Measurements from ENCODE around the gene ARMC7.
A peak's percentile ranks its signal among the peaks of the same experiment; 100 is the strongest.

ARMC7 gene

GRCh38 chr17:75077072-75077495 lies 32.7 kb upstream of the ARMC7 start:
- DNase-seq (ENCODE audit: low read depth, low spot score): no peak
- no peak overlapping the region for H3K4me3 ChIP-seq (ENCODE audit: low read length)

- no peak for DNase-seq (ENCODE audit: low read depth, low spot score)
- H3K4me3 ChIP-seq (ENCODE audit: low read length): no peak overlapping the region
Measured at GRCh38 chr17:75077496-75078283, 32.1 kb upstream of the ARMC7 start.

GRCh38 chr17:75078284-75079022 lies 31.3 kb upstream of the ARMC7 start:
- no peak overlapping the region for H3K4me3 ChIP-seq (ENCODE audit: low read length)
- no peak for DNase-seq (ENCODE audit: low read depth, low spot score)

GRCh38 chr17:75079023-75079373 lies 30.8 kb upstream of the ARMC7 start:
- no peak overlapping the region for H3K4me3 ChIP-seq (ENCODE audit: low read length)
- DNase-seq (ENCODE audit: low read depth, low spot score): no peak

- no peak for DNase-seq (ENCODE audit: low read depth, low spot score)
- H3K4me3 ChIP-seq (ENCODE audit: low read length): no peak overlapping the region
Measured at GRCh38 chr17:75081611-75082540, 27.9 kb upstream of the ARMC7 start.

GRCh38 chr17:75082683-75083082 lies 27.1 kb upstream of the ARMC7 start:
- no peak overlapping the region for H3K4me3 ChIP-seq (ENCODE audit: low read length)
- no peak for DNase-seq (ENCODE audit: low read depth, low spot score)

- no peak overlapping the region for H3K4me3 ChIP-seq (ENCODE audit: low read length)
- peak; percentile 80 for DNase-seq (ENCODE audit: low read depth, low spot score)
Measured at GRCh38 chr17:75084039-75084660, 25.6 kb upstream of the ARMC7 start.

- H3K4me3 ChIP-seq (ENCODE audit: low read length): no peak overlapping the region
- no peak for DNase-seq (ENCODE audit: low read depth, low spot score)
Measured at GRCh38 chr17:75086496-75087181, 23.1 kb upstream of the ARMC7 start.

- DNase-seq (ENCODE audit: low read depth, low spot score): no peak
- H3K4me3 ChIP-seq (ENCODE audit: low read length): no peak overlapping the region; the same call in 1 of the 2 replicates
Measured at GRCh38 chr17:75087182-75087557, 22.6 kb upstream of the ARMC7 start.

- DNase-seq (ENCODE audit: low read depth, low spot score): no peak
- no peak within 1 kb of the TSS; the same call in 1 of the 2 replicates for H3K4me3 ChIP-seq (ENCODE audit: low read length)
Measured at GRCh38 chr17:75087558-75088453, 22.0 kb upstream of the ARMC7 start, which contains the start of gene SLC16A5. Gene SLC16A5 (plus strand): TSS chr17:75087954. CDS start chr17:75093637, 5,683 bp downstream.

- H3K4me3 ChIP-seq (ENCODE audit: low read length): no peak overlapping the region
- no peak for DNase-seq (ENCODE audit: low read depth, low spot score)
Measured at GRCh38 chr17:75088465-75089417, 21.0 kb upstream of the ARMC7 start.

- DNase-seq (ENCODE audit: low read depth, low spot score): no peak
- no peak overlapping the region for H3K4me3 ChIP-seq (ENCODE audit: low read length)
Measured at GRCh38 chr17:75090871-75091854, 18.6 kb upstream of the ARMC7 start.

GRCh38 chr17:75091855-75092327 lies 17.9 kb upstream of the ARMC7 start:
- no peak for DNase-seq (ENCODE audit: low read depth, low spot score)
- H3K4me3 ChIP-seq (ENCODE audit: low read length): no peak overlapping the region

- no peak for DNase-seq (ENCODE audit: low read depth, low spot score)
- H3K4me3 ChIP-seq (ENCODE audit: low read length): no peak overlapping the region
Measured at GRCh38 chr17:75093548-75094158, 16.1 kb upstream of the ARMC7 start.

GRCh38 chr17:75094871-75095399 lies 14.8 kb upstream of the ARMC7 start:
- no peak overlapping the region for H3K4me3 ChIP-seq (ENCODE audit: low read length)

More at GRCh38 chr17:75094871-75095399, 14.8 kb upstream of the ARMC7 start:
- no peak for DNase-seq (ENCODE audit: low read depth, low spot score)
